HL-60/S4 (cell line): ENCODE results near the gene WFS1.

Experiments used
- in situ Hi-C: fragments of 300-500 bp; cut with MboI; formaldehyde crosslinking; loops from 2 replicates; pipeline ENCODE4 v1.14.3; 2022; ENCODE audit warnings: low sequenced_read_pairs

The WFS1 gene

DNA sequence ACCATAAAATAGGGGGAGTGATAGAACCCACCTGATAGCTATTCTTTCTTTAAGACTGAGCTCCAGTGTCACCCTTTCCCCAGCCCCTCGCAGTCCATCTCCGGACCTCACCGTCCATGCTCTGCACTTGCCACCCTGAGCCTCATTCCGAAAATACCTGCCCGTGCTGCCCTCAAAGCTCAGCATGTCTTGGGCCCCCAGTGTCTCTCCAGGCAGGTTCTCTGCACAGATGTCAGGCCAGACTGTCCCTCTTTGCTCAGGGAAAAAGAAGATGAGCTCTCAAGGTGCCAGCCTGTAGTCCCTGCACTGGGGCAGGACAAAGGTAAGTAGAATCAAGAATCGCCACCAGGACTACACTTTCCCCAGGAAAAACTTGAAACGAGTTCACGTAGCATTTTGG lies 9.8 kb upstream of the WFS1 start:
- in situ Hi-C loops = no loop called here

GRCh38 chr4:6262176-6262575 lies 7.5 kb upstream of the WFS1 start:
- in situ Hi-C loops = no loop called here

DNA sequence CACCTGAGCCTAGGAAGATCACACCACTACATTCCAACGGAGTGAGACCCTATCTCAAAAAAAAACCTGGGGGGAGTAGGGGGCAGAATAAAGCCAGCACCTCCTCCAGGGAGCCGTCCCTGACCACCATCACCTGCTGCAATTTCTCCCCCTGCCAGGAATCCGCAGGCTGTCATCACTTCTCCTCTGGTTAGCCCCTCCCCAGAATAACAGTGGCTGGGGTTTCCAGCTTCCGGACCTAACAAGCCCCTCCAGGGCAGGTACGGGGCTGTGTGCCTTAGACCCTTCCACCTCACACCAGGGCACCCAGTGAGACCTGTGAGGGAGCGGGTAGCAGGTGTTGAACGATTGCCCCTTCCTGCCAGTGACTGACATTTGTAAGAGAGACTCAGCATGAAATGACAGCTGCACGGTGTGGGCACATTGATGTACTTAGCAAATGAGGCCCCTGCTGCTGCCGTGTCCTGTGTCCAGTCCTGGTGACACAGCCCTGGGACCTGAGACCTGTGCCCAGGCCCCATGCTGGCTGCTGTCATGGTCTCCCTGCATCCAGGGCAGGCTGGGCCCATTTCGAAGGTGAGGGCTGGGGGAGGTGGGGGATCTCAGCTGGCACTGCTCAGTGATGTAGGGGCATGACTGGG lies 6.7 kb upstream of the WFS1 start:
- in situ Hi-C loops = no loop called here

DNA sequence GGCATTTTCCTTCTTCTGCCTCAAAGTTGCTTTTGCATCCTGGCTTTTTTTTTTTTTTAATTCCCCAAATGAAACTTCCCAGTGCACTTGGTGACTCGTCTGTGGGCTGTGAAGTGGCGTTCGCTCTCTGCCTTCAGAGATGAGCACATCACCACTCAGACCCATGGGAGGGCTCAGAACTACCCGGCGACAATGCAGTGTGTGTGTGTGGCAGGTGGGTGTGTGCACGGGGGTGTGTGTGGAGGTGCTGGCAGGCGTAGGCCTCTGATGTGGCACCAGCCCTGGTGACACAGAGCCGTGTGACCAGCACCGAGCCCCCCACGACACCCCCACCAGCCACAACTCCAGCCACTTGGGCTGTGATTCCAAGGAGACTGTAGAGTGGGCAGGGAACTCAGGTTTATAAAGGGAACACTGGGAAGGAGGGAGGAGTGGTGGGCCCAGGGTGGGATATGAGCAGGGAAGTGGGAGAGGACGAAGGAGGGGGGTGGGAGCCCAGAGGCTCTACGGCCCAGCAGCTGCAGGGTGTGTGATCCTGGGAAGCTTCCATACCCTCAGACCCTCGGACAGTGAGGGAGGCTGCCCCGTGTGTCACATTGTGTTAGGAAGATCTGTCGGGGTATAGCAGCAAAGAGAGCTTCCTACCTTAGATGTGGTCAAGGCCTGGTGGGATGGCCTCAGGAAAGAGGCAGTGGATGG lies 6.0 kb upstream of the WFS1 start:
- in situ Hi-C loops = no loop called here

DNA sequence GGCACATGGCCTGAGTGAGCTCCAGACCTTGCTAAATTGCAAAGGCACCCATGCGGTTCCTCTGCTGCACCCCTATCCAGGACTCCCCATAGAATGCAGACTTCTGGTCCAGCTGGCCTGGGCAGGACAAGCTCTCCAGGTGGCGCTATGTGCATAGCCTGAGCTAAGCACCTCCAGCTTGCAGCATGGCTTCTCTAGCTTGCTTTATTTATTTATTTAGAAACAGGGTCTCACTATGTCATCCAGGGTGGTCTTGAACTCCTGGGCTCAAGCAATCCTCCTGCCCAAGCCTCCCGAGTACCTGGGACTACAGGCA lies 5.5 kb upstream of the WFS1 start:
- in situ Hi-C loops = no loop called here

GRCh38 chr4:6265546-6265945 lies 4.1 kb upstream of the WFS1 start:
- in situ Hi-C loops = no loop called here

DNA sequence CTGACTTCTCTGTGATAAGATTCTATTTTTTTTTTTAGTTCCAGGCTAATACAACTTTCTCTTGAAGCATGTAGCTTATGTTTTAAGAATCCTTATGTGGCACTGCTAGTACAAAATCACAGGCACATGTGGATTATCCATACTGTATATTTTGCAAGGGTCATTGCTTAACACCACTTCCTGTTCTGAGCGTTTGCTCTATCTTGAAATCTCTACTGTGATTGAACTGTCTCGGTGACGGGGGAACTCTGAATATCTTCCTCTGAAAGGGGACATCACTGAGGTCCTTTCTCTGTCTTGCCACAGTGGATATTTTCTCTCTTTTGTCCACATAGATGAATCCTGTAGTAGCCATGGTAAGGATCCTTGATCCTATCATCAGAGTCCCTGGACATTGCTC lies 2.1 kb upstream of the WFS1 start:
- in situ Hi-C loops = no loop called here

- in situ Hi-C loops = no loop called here
Observed at GRCh38 chr4:6268650-6269615, 717 bp upstream of the WFS1 start.

DNA sequence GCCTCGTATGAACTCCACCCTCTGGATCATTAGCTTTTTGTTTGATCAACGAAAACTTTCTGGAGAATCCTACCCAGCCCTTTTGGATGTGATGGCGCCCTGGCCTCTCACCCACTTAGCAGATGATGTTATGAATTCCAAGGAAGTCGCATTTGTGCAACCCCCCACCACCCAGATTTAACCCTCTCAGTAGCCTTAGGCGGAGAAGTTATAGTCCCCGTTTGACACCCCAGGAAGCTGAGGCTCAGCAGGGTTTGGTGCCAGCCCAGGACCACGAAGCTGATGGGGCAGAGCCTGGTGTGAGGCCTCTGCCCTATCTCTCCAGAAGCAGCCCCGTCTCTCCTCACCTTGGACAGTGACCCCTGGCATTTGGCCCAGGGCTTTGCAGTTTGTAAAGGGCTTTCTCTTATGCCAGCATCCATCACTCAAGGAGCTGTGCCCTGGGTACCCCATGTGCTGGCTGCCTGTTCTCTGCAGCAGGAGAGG lies 1.0 kb downstream of the WFS1 start:
- in situ Hi-C loops = no loop called here

DNA sequence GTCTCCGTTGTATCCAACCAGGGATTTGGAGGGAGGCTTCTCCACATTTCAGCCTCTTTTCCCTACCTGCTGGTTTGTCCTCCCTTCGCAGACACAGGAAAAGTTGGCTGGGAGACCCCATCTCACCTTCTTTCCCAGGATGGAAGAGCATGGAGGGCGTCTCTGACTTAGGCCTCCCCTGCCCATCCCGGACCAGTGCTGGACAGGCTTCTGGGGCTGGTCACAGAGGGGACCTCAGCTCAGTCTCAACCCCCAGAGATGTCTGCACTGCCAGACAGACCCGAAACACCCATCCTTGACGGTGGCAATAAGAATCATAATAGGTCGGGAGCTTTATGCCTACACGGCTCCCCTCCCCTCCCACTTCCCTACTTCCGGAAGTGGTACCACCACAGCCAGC lies 1.6 kb downstream of the WFS1 start:
- in situ Hi-C loops = no loop called here

DNA sequence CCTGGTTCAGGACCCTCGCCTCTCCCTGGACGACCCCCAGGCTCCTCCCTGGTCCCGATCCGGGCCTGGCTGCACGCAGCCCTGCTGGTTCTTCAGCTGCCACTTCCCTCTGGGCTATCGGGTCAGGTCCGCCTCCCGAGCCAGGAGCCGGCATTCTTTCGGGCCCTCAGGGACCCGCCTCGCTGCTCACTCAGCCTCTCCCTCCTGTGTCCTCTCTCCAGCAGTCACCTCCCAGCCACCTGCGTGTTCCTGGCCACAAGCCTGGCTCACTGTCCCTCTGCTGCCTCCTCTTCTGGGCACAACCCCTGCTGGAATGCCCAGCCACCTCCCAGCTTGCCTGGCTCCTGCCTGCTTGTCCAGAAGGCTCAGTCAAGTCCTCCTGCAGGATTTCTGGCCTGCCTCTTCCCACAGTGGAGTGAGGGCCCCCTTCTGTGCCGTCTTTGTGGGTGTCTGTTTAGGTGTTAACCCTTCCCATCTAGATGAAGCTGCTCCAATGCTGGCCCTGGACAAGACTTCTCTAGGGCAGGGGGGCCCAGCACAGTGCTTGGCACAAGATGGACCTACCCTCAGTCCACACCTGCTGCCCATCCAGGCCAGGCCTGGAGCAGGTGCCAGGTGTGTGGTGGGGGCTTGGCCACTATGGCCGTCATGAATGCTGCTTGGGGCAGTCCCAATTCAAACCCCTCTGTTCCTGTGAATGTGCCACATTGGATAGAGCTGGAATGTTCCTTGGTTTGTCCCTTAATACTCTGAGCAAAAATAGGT lies 2.2 kb downstream of the WFS1 start:
- in situ Hi-C loops = no loop called here

- in situ Hi-C loops = no loop called here
Observed at GRCh38 chr4:6272863-6273660, 3.4 kb downstream of the WFS1 start.

DNA sequence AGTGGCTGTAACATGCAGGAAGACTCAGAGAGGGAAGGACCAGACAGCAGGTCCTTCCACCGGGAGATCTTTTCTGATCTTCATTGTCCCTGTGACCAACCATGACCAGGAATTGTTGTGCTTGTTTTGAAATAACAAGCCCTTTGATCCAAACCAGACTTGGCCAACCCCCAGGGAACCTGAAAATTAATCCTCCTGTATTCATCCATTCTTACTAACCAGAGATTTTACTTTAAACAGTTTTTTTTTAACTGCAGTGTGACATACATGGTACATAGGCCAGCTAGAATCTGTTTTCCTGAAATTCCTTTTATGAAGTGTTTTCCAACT lies 4.0 kb downstream of the WFS1 start:
- in situ Hi-C loops = no loop called here

- in situ Hi-C loops = no loop called here
Observed at GRCh38 chr4:6275351-6275750, 5.7 kb downstream of the WFS1 start.

DNA sequence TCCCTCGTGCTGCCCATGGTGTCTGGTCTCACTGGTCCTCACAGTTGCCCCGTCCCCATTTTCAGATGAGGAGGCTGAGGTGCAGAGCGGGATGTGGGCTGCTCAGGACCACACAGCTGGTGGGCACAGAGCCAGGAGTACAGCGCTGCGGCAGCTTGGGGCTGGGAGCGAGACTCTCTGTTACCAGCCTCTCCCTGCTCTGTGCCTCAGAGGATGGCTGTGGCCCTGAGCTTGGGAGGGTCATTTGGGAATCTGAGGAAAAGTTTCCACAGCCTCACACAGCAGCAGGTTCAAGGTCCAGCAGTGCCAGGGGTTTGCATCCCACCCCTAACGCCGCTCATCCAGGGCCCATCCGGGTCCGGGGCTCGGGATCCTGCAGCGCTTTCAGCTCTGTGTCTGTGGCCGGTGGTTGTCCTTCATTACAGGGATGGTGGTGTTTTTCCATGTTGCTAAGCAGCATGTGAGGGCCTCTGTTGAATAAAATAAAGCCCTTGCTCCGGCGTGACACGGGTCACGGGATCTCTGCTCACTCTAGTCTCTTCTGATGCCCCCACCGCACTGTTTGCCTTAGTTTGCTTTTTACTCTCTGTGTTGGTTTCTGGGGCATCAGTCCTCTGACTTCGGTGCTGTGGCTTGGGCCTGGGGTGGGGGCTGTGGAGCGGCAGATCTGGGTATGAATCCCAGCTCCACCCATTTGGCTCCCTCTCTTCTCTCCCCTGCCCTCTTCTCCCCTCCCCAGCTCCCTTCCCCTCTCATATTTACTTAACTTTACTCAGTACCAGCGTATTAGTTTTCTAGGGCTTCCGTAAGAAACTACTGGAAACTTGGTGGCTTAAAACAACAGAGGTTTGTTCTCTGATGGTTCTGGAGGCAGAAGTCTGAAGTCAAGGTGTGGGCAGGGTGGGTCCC lies 6.5 kb downstream of the WFS1 start:
- in situ Hi-C loops = no loop called here

- in situ Hi-C loops = no loop called here
Observed at GRCh38 chr4:6277139-6277802, 7.6 kb downstream of the WFS1 start.

DNA sequence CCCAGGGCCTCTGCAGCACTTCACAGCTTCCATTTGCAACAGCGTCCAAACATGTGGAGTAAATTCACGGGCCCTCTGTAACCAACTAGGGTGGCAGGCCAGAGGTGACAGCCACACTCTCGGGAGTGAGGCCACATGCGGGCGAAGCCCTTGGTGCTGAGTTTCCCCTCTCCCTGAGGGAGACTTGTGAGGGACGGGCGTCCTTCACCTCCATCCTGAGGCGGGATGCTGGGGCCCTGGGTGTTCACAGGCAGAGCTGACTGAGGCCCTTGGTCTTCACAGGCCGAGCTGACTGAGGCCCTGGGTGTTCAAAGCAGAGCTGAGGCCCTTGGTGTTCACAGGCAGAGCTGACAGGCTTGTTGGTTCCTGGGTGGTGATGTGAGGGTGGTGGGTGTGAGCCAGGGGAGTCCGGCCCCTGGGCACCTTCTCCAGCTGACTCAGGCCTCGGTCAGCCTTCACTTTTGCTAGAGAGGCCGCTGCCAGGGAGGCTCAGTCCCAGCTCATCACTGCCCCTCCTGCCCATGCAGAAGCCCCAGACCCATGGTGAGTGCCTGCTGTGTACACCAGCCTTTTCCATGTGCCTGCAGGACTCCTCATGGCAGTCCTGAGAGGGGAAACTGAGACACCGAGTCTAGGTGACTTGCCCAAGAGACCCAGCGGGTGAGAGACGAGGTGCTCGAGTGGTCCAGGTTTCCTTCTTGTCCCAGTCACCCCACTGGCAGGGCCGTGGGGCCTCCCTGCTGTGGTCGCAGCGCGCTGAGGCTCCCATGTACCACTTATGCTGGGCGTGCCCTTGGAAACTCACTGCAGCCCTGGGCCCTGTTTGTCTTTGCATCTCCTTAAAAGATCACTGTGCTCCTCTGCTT lies 8.5 kb downstream of the WFS1 start:
- in situ Hi-C loops = no loop called here

GRCh38 chr4:6278801-6279197 lies 9.1 kb downstream of the WFS1 start:
- in situ Hi-C loops = no loop called here
